MM.1S (cell line): ENCODE results near the gene SLCO3A1.

Experiments
- CTCF ChIP-seq: fragments of 300-600 bp; sonication (generic); IDR thresholded peaks from 2 replicates; pipeline ENCODE4 v1.5.1; 2016; ENCODE audit warnings: antibody characterized with exemption, low read length, mixed read lengths
- EZH2 ChIP-seq: fragments of 300-600 bp; sonication (generic); optimal IDR thresholded peaks from 2 replicates; pipeline ENCODE3; 2017; ENCODE audit warnings: low read depth, mild to moderate bottlenecking, antibody characterized with exemption, low read length, mixed read lengths

GRCh38 chr15:92112711-92113110 is 259.2 kb downstream of the SLCO3A1 start:
- TF ChIP-seq CTCF (no peak), EZH2 (no peak)
